HEK293 (cell line): ENCODE results near the gene NFKBIA.

ENCODE experiments used
- CTCF ChIA-PET: fragments of 350-600 bp; formaldehyde crosslinking; extraction: SDS; loops from one replicate; lab custom pipeline; 2021; ENCODE audit warnings: antibody characterized with exemption; lab: Yijun Ruan, JAX
- POLR2A ChIA-PET: fragments of 300-600 bp; formaldehyde crosslinking; extraction: SDS; loops from one replicate; lab custom pipeline; 2020; ENCODE audit warnings: antibody characterized with exemption, inconsistent platforms; lab: Yijun Ruan, JAX
- H3K27ac ChIP-seq: fragments of 200-500 bp; sonication (Bioruptor generic); 2 replicates; pipeline ENCODE4 v1.5.1; 2014; ENCODE audit warnings: low read depth, low read length, control low read depth, inconsistent platforms; ENCODE audit errors: extremely low read depth
- H3K36me3 ChIP-seq, 2 experiments: fragments of 200-500 bp in 1 of 2; sonication (Bioruptor generic) in 1 of 2; 1 replicate in 1 of 2; 2 replicates in 1 of 2; pipeline ENCODE4 v1.5.1; 2014 to 2017; ENCODE audit warnings: inconsistent platforms in 2 of 2, low read length in 2 of 2; ENCODE audit not compliant: control insufficient read depth in 2 of 2, insufficient read depth in 1 of 2
- H3K4me1 ChIP-seq: fragments of 200-500 bp; sonication (Bioruptor generic); 2 replicates; pipeline ENCODE4 v1.5.1; 2014; ENCODE audit warnings: mild to moderate bottlenecking, low read length, inconsistent platforms; ENCODE audit not compliant: control insufficient read depth, insufficient read depth
- H3K4me3 ChIP-seq: 2 replicates; pipeline ENCODE4 v1.5.1; 2011; ENCODE audit warnings: low read depth, mild to moderate bottlenecking, control low read depth, low read length, moderate library complexity
- H3K9me3 ChIP-seq: fragments of 200-500 bp; sonication (Bioruptor generic); 2 replicates; pipeline ENCODE4 v1.5.1; 2014; ENCODE audit warnings: low read depth, low read length, inconsistent platforms; ENCODE audit not compliant: control insufficient read depth, insufficient read depth
- BCL11B ChIP-seq: fragments of 450-650 bp; formaldehyde crosslinking; IDR thresholded peaks from 2 replicates; pipeline ENCODE4 v1.5.1; 2016; ENCODE audit warnings: low read depth, missing biosample characterization, missing genetic modification characterization
- ELK4 ChIP-seq: IDR thresholded peaks from 2 replicates; pipeline ENCODE4 v1.6.1; 2011; ENCODE audit warnings: mild to moderate bottlenecking, low read depth, low read length, borderline replicate concordance
- GLIS2 ChIP-seq: fragments of 450-650 bp; formaldehyde crosslinking; IDR thresholded peaks from 2 replicates; pipeline ENCODE4 v1.5.1; 2016; ENCODE audit warnings: missing biosample characterization, missing genetic modification characterization
- HIC1 ChIP-seq: fragments of 450-650 bp; formaldehyde crosslinking; IDR thresholded peaks from 2 replicates; pipeline ENCODE4 v1.5.1; 2016; ENCODE audit warnings: missing biosample characterization, missing genetic modification characterization
- KLF17 ChIP-seq: fragments of 450-650 bp; formaldehyde crosslinking; IDR thresholded peaks from 2 replicates; pipeline ENCODE4 v1.5.1; 2016; ENCODE audit warnings: missing biosample characterization, missing genetic modification characterization
- SP7 ChIP-seq: fragments of 450-650 bp; formaldehyde crosslinking; IDR thresholded peaks from 2 replicates; pipeline ENCODE4 v1.5.1; 2016; ENCODE audit warnings: missing biosample characterization, missing genetic modification characterization
- ZNF114 ChIP-seq: fragments of 450-650 bp; formaldehyde crosslinking; IDR thresholded peaks from 2 replicates; pipeline ENCODE4 v1.5.0; 2017; ENCODE audit warnings: missing biosample characterization, missing genetic modification characterization
- ZNF169 ChIP-seq: fragments of 450-650 bp; formaldehyde crosslinking; IDR thresholded peaks from 2 replicates; pipeline ENCODE4 v1.5.1; 2016; ENCODE audit warnings: missing biosample characterization, missing genetic modification characterization
- ZNF19 ChIP-seq: fragments of 450-650 bp; formaldehyde crosslinking; IDR thresholded peaks from 2 replicates; pipeline ENCODE4; 2016; ENCODE audit warnings: missing biosample characterization, missing genetic modification characterization, low read depth
- ZNF2 ChIP-seq: fragments of 450-650 bp; formaldehyde crosslinking; IDR thresholded peaks from 2 replicates; pipeline ENCODE4 v1.5.1; 2016; ENCODE audit warnings: missing biosample characterization, missing genetic modification characterization
- ZNF221 ChIP-seq: fragments of 450-650 bp; formaldehyde crosslinking; IDR thresholded peaks from 2 replicates; pipeline ENCODE4 v1.5.1; 2017; ENCODE audit warnings: missing biosample characterization, missing genetic modification characterization, borderline replicate concordance
- ZNF248 ChIP-seq: fragments of 450-650 bp; formaldehyde crosslinking; IDR thresholded peaks from 2 replicates; pipeline ENCODE4 v1.5.1; 2017; ENCODE audit warnings: missing biosample characterization, missing genetic modification characterization
- ZNF341 ChIP-seq: fragments of 450-650 bp; formaldehyde crosslinking; IDR thresholded peaks from 2 replicates; pipeline ENCODE4; 2016; ENCODE audit warnings: low read depth, missing biosample characterization, missing genetic modification characterization
- ZNF362 ChIP-seq: fragments of 450-650 bp; formaldehyde crosslinking; IDR thresholded peaks from 2 replicates; pipeline ENCODE4 v1.5.1; 2016; ENCODE audit warnings: missing biosample characterization, missing genetic modification characterization
- ZNF529 ChIP-seq: fragments of 450-650 bp; formaldehyde crosslinking; IDR thresholded peaks from 2 replicates; pipeline ENCODE4 v1.5.1; 2017; ENCODE audit warnings: missing genetic modification characterization, missing biosample characterization; ENCODE audit not compliant: insufficient replicate concordance
- ZNF530 ChIP-seq: fragments of 450-650 bp; formaldehyde crosslinking; IDR thresholded peaks from 2 replicates; pipeline ENCODE4 v1.5.1; 2016; ENCODE audit warnings: low read depth, missing biosample characterization, missing genetic modification characterization
- ZNF549 ChIP-seq: fragments of 450-650 bp; IDR thresholded peaks from 2 replicates; pipeline ENCODE4 v1.5.1; 2018; ENCODE audit warnings: missing biosample characterization, missing genetic modification characterization, mild to moderate bottlenecking, inconsistent platforms, moderate library complexity
- ZNF610 ChIP-seq: fragments of 450-650 bp; formaldehyde crosslinking; IDR thresholded peaks from 2 replicates; pipeline ENCODE4 v1.5.1; 2016; ENCODE audit warnings: missing biosample characterization, missing genetic modification characterization, borderline replicate concordance
- ZNF624 ChIP-seq: fragments of 450-650 bp; formaldehyde crosslinking; IDR thresholded peaks from 2 replicates; pipeline ENCODE4 v1.5.1; 2017; ENCODE audit warnings: missing biosample characterization, missing genetic modification characterization
- ZNF677 ChIP-seq: fragments of 450-650 bp; IDR thresholded peaks from 2 replicates; pipeline ENCODE4 v1.5.0; 2018; ENCODE audit warnings: missing biosample characterization, mild to moderate bottlenecking, missing genetic modification characterization, moderate library complexity
- ZNF707 ChIP-seq: fragments of 450-650 bp; formaldehyde crosslinking; IDR thresholded peaks from 2 replicates; pipeline ENCODE4 v1.5.1; 2016; ENCODE audit warnings: missing biosample characterization, missing genetic modification characterization
- ZNF792 ChIP-seq: fragments of 450-650 bp; formaldehyde crosslinking; IDR thresholded peaks from 2 replicates; pipeline ENCODE4 v1.5.1; 2016; ENCODE audit warnings: missing biosample characterization, missing genetic modification characterization
- ZSCAN23 ChIP-seq: fragments of 450-650 bp; formaldehyde crosslinking; IDR thresholded peaks from 2 replicates; pipeline ENCODE4 v1.5.1; 2016; ENCODE audit warnings: missing biosample characterization, missing genetic modification characterization
- ZXDB ChIP-seq: fragments of 450-650 bp; formaldehyde crosslinking; IDR thresholded peaks from 2 replicates; pipeline ENCODE4 v1.5.1; 2016; ENCODE audit warnings: missing biosample characterization, missing genetic modification characterization

Gene NFKBIA

GRCh38 chr14:35395283-35395682 is 9.3 kb downstream of the NFKBIA start:
- Histone ChIP-seq H3K27ac (no peak overlapping the region), H3K4me3 (no peak overlapping the region), H3K4me1 (no peaks in the 10 kb centered on the region), H3K9me3 (no peaks in the 10 kb centered on the region), H3K36me3 (peaks cover 0 to 4% of the 10 kb centered on the region in 2 experiments; a peak in 1 of 3 replicates)
- POLR2A ChIA-PET, result no interaction called here
- CTCF ChIA-PET, result no interaction called here
- TF ChIP-seq SP7 (tag by site-specific recombination), result no peak
- TF ChIP-seq GLIS2 (tag by site-specific recombination), result no peak
- TF ChIP-seq ZNF169 (tag by site-specific recombination), result no peak
- no peak for TF ChIP-seq ZXDB (tag by site-specific recombination)
- no peak for TF ChIP-seq ZNF114 (tag by site-specific recombination)
- TF ChIP-seq KLF17 (tag by site-specific recombination), result no peak
- TF ChIP-seq ZNF529 (tag by site-specific recombination), result no peak
- no peak for TF ChIP-seq ZNF19 (tag by site-specific recombination)
- no peak for TF ChIP-seq ZNF677 (tag by site-specific recombination)
- no peak for TF ChIP-seq HIC1 (tag by site-specific recombination)

GRCh38 chr14:35394326-35395013 is 10.1 kb downstream of the NFKBIA start:
- ChIA-PET POLR2A (interaction anchor here (1.6 to 2.0 kb wide), 2 partner anchors 10 to 102 kb away, joined by 5 to 7 read pairs; partner anchors contain the start of genes NFKBIA and PSMA6), CTCF (interaction anchor here (0.6 kb wide), 1 partner anchor 53 kb away, joined by 3 read pairs; no protein-coding TSS in a partner anchor)
- H3K27ac ChIP-seq, result no peak overlapping the region

More at GRCh38 chr14:35394326-35395013, 10.1 kb downstream of the NFKBIA start:
- Histone ChIP-seq H3K4me1 (no peaks in the 10 kb centered on the region), H3K9me3 (no peaks in the 10 kb centered on the region), H3K36me3 (no peaks in the 10 kb centered on the region), H3K4me3 (no peak overlapping the region)
- TF ChIP-seq ZNF248 (no peak), ZNF549 (no peak), ZNF624 (tag by site-specific recombination) (no peak), ELK4 (no peak), ZNF792 (tag by site-specific recombination) (no peak), ZNF341 (tag by site-specific recombination) (no peak), ZNF610 (tag by site-specific recombination) (no peak), ZSCAN23 (no peak), ZNF221 (tag by site-specific recombination) (no peak), ZNF530 (tag by site-specific recombination) (no peak), BCL11B (tag by site-specific recombination) (no peak), ZNF529 (tag by site-specific recombination) (no peak), ZNF362 (tag by site-specific recombination) (no peak), ZNF2 (tag by site-specific recombination) (no peak), ZNF707 (no peak)
